ENCODE results near the gene MRPL2.

MRPL2 gene

DNA sequence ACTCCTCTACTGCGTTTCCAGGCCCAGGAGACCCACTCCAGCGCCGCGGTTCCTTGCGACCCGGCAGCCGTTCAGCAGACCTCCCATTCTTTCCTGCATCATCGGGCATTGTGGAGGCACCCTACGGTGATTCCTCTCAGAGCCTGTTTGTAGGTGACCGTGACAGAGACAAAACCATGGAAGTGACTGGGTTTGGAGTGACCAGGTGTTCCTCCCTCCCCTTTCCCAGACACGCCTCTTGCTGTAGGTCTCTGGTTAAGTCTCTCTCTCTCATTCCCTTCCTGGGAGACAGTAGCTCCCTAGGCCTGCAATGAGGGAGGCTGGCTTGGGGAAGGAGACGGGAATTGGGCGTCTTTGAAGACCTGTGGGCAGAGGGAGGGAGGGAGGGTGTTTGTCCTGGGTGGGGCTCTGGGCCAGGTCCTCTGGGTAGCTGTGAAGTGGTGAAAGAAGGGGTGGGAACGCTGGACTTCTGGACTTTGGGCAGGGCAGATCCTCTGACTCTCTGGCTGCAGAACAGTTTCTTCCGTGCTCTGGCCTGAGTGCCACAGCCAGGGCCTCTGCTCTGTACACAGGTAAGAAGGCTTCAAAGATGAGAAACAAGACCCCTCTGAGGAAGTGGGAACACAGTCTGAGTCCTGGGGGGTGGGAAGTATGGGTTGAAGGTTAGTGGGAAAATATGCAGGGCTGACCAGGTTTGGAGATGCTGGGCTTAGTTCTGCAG is 960 bp upstream of the MRPL2 start:
- Histone ChIP-seq H3K27ac (ENCODE audit: low read depth, low read length) (peak overlapping the region; percentile 45), H3K79me2 (ENCODE audit: control insufficient read depth, insufficient read depth, low read length) (peaks cover 13% of the 10 kb centered on the region), H3K9ac (ENCODE audit: low read length) (peak overlapping the region; percentile 78), H3K23ac (ENCODE audit: low read length) (no peak overlapping the region), H2BK5ac (ENCODE audit: low read length) (no peak overlapping the region), H4K5ac (ENCODE audit: low read length) (no peak overlapping the region), H3K79me1 (ENCODE audit: low read length) (peaks cover 17% of the 10 kb centered on the region), H3K56ac (ENCODE audit: low read length) (peak overlapping the region; percentile 95), H3K4me3 (ENCODE audit: low read length) (peak overlapping the region; percentile 89), H3K4me1 (ENCODE audit: control insufficient read depth, low read depth, low read length) (peaks cover 6% of the 10 kb centered on the region), H2BK120ac (ENCODE audit: low read depth, low read length) (no peak overlapping the region), H3K36me3 (ENCODE audit: control insufficient read depth, insufficient read depth, low read length) (no peaks in the 10 kb centered on the region), H3K4ac (ENCODE audit: low read depth, low read length) (no peak overlapping the region), H3K4me2 (ENCODE audit: low read length) (peak overlapping the region; percentile 33), H4K8ac (ENCODE audit: low read depth, low read length) (no peak overlapping the region), H3K27me3 (ENCODE audit: insufficient read depth, low read length, poor library complexity) (no peaks in the 10 kb centered on the region), H2AK5ac (ENCODE audit: low read length) (no peak overlapping the region), H3K18ac (ENCODE audit: low read length) (no peak overlapping the region), H2BK15ac (replicated peaks; ENCODE audit: low read depth) (no peak overlapping the region)
- WGBS (ENCODE audit: extremely low coverage, insufficient coverage, low lambda C conversion rate) = no CpG with 5 or more reads among the region's 15 CpGs
- peak; percentile 79 for DNase-seq

DNA sequence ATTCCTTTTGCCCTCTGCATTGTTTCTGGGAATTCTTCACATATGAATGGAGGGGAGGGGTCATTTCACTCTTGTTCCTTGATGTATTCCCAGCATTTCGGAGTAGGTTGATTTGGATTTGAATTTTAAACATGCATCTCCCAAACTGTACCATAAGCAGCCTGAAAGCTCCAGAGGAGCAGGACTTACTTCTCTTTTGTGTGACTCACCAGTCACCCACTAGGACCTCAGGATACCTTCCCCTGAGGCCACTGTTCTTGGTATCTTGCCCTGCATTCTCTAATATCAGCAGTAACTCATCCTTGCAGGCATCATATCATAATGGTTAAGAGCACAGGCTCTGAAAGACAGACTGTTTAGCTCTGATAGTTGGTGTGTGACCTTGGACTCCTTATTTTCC is 703 bp downstream of the MRPL2 start:
- H2AK5ac ChIP-seq (ENCODE audit: low read length) = peak overlapping the region; percentile 71
- peak overlapping the region; percentile 98 for H3K4me2 ChIP-seq (ENCODE audit: low read length)
- DNase-seq = no peak
- no CpG with 5 or more reads among the region's 1 CpG for WGBS (ENCODE audit: extremely low coverage, insufficient coverage, low lambda C conversion rate)
- H3K4ac ChIP-seq (ENCODE audit: low read depth, low read length) = no peak overlapping the region
- H3K27ac ChIP-seq (ENCODE audit: low read depth, low read length) = no peak overlapping the region
- no peak overlapping the region for H3K18ac ChIP-seq (ENCODE audit: low read length)
- no peaks in the 10 kb centered on the region for H3K36me3 ChIP-seq (ENCODE audit: control insufficient read depth, insufficient read depth, low read length)
- H3K56ac ChIP-seq (ENCODE audit: low read length) = peak overlapping the region; percentile 95
- no peak overlapping the region for H2BK5ac ChIP-seq (ENCODE audit: low read length)
- no peak overlapping the region for H2BK15ac ChIP-seq (replicated peaks; ENCODE audit: low read depth)
- no peak overlapping the region for H4K8ac ChIP-seq (ENCODE audit: low read depth, low read length)
- no peaks in the 10 kb centered on the region for H3K27me3 ChIP-seq (ENCODE audit: insufficient read depth, low read length, poor library complexity)
- peaks cover 6% of the 10 kb centered on the region for H3K4me1 ChIP-seq (ENCODE audit: control insufficient read depth, low read depth, low read length)
- H3K79me1 ChIP-seq (ENCODE audit: low read length) = peaks cover 17% of the 10 kb centered on the region
- H2BK120ac ChIP-seq (ENCODE audit: low read depth, low read length) = no peak overlapping the region
- H3K79me2 ChIP-seq (ENCODE audit: control insufficient read depth, insufficient read depth, low read length) = peaks cover 13% of the 10 kb centered on the region
- no peak overlapping the region for H4K5ac ChIP-seq (ENCODE audit: low read length)
- H3K23ac ChIP-seq (ENCODE audit: low read length) = no peak overlapping the region
- peak overlapping the region; percentile 92 for H3K9ac ChIP-seq (ENCODE audit: low read length)
- H3K4me3 ChIP-seq (ENCODE audit: low read length) = peak overlapping the region; percentile 97

DNA sequence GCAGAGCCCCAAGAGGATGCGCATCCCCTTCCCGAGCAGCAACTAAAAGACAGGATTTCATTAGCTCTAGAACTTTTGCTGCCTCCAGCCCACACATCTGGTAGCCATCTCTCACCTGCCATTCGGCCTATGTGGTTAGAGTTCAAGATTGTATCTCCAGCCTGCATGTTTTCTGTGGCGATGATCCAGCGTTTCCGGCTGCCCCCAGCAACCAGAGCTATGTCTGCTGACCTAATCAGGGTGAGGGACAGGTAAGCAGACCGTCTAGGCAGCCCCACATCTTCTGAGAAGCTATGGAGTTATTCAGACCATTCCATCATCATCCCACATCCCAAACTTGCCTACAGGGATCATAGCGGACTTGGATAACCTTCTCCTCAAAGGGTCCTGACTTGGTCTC is 3.3 kb downstream of the MRPL2 start:
- no peak overlapping the region for H4K8ac ChIP-seq (ENCODE audit: low read depth, low read length)
- no peak overlapping the region for H3K4me3 ChIP-seq (ENCODE audit: low read length)
- H3K27ac ChIP-seq (ENCODE audit: low read depth, low read length) = no peak overlapping the region
- H2BK120ac ChIP-seq (ENCODE audit: low read depth, low read length) = no peak overlapping the region
- H3K23ac ChIP-seq (ENCODE audit: low read length) = no peak overlapping the region
- H2BK15ac ChIP-seq (replicated peaks; ENCODE audit: low read depth) = no peak overlapping the region
- peaks cover 16% of the 10 kb centered on the region for H3K79me2 ChIP-seq (ENCODE audit: control insufficient read depth, insufficient read depth, low read length)
- no peak overlapping the region for H2BK5ac ChIP-seq (ENCODE audit: low read length)
- H3K4me2 ChIP-seq (ENCODE audit: low read length) = no peak overlapping the region
- no peak overlapping the region for H3K56ac ChIP-seq (ENCODE audit: low read length)
- no peak overlapping the region for H3K18ac ChIP-seq (ENCODE audit: low read length)
- H2AK5ac ChIP-seq (ENCODE audit: low read length) = no peak overlapping the region
- no peak overlapping the region for H3K4ac ChIP-seq (ENCODE audit: low read depth, low read length)
- peaks cover 26% of the 10 kb centered on the region for H3K79me1 ChIP-seq (ENCODE audit: low read length)
- no CpG with 5 or more reads among the region's 8 CpGs for WGBS (ENCODE audit: extremely low coverage, insufficient coverage, low lambda C conversion rate)
- DNase-seq = no peak
- H3K27me3 ChIP-seq (ENCODE audit: insufficient read depth, low read length, poor library complexity) = no peaks in the 10 kb centered on the region
- no peak overlapping the region for H3K9ac ChIP-seq (ENCODE audit: low read length)
- H3K4me1 ChIP-seq (ENCODE audit: control insufficient read depth, low read depth, low read length) = peaks cover 10% of the 10 kb centered on the region
- H3K36me3 ChIP-seq (ENCODE audit: control insufficient read depth, insufficient read depth, low read length) = no peaks in the 10 kb centered on the region
- H4K5ac ChIP-seq (ENCODE audit: low read length) = no peak overlapping the region

DNA sequence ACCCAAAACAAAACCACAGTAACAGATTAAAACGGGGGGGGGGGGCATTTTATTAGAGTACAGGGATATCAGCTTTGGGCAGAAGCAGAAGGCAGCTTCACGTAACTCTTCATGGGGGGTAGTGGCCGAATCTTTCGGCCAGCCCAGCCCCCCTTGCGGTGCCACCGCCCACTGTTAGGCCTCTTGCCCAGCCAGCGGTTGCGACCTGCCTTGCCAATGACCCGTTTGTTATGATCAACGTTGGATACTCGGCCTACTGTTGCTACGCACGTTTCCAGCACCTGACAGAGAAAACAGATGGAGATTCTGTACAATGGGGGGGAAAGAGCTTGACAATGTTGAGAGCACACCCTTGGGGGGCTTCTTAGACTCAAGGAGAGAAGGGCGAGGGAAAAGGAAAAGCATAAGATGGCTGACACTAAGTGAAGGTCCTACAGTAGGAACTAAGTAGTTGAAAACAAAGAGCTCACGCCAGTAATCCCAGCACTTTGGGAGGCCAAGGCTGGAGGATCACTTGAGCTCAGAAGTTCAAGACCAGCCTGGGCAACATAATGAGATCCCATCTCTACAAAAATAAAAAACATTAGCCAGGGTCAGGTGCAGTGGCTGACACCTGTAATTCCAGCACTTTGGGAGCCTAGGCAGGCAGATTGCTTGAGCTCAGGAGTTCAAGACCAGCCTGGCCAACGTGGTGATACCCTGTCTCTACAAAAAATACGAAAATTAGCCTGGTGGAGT is 4.9 kb downstream of the MRPL2 start:
- H3K4me1 ChIP-seq (ENCODE audit: control insufficient read depth, low read depth, low read length) = peaks cover 8% of the 10 kb centered on the region
- H3K36me3 ChIP-seq (ENCODE audit: control insufficient read depth, insufficient read depth, low read length) = peaks cover 2% of the 10 kb centered on the region
- peaks cover 16% of the 10 kb centered on the region for H3K79me2 ChIP-seq (ENCODE audit: control insufficient read depth, insufficient read depth, low read length)
- H3K18ac ChIP-seq (ENCODE audit: low read length) = no peak overlapping the region
- no peak for DNase-seq
- no peak overlapping the region for H3K23ac ChIP-seq (ENCODE audit: low read length)
- H4K8ac ChIP-seq (ENCODE audit: low read depth, low read length) = no peak overlapping the region
- H3K79me1 ChIP-seq (ENCODE audit: low read length) = peaks cover 24% of the 10 kb centered on the region
- WGBS (ENCODE audit: extremely low coverage, insufficient coverage, low lambda C conversion rate) = no CpG with 5 or more reads among the region's 17 CpGs
- H3K27me3 ChIP-seq (ENCODE audit: insufficient read depth, low read length, poor library complexity) = no peaks in the 10 kb centered on the region
- no peak overlapping the region for H3K27ac ChIP-seq (ENCODE audit: low read depth, low read length)
- H3K4me2 ChIP-seq (ENCODE audit: low read length) = no peak overlapping the region
- H2AK5ac ChIP-seq (ENCODE audit: low read length) = no peak overlapping the region
- no peak overlapping the region for H2BK120ac ChIP-seq (ENCODE audit: low read depth, low read length)
- H3K56ac ChIP-seq (ENCODE audit: low read length) = no peak overlapping the region
- H2BK5ac ChIP-seq (ENCODE audit: low read length) = no peak overlapping the region
- peak overlapping the region; percentile 39 for H3K9ac ChIP-seq (ENCODE audit: low read length)
- H3K4me3 ChIP-seq (ENCODE audit: low read length) = no peak overlapping the region
- H2BK15ac ChIP-seq (replicated peaks; ENCODE audit: low read depth) = no peak overlapping the region
- no peak overlapping the region for H4K5ac ChIP-seq (ENCODE audit: low read length)
- no peak overlapping the region for H3K4ac ChIP-seq (ENCODE audit: low read depth, low read length)

DNA sequence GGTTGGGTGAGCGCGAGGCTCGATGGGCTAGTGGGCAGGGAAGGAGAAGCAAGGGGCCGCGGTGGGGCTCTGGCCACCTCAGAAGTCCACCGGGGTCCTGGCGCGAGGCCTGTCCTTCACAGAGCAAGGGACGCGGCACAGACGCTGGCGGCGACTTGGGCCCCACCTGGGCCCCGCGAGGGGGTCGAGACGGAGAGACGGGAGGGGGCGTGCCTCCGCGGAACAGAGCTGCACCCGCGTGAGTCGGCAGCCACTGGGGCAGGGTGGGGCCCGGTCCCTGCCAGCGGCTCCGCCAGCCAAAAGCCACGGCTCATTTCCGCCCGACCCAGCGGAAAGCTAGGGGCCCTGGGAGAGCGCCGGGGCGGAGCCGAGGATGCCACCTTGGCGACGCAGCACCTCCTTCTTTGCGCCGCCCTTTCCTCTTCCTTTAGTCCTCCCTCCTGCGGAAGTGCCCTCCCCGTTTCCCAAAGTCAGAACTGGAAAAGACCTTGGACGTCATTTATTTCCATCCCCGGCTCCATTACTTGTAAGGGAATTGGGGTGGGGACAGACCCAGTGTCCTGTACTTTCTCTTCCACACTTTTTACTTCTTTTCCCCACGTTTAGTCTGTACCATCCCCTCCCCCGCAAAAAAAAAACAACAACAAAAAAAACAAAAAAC is 5.6 kb downstream of the MRPL2 start, which contains the start of gene CUL7:
TSS of gene CUL7 (minus strand) at position 307 of the 661 bp plus-strand sequence. CDS start 1,063 bp downstream, outside the sequence.
- peak within 1 kb of the TSS; percentile 98 for H3K9ac ChIP-seq (ENCODE audit: low read length)
- H3K79me1 ChIP-seq (ENCODE audit: low read length) = peaks cover 21% of the 10 kb centered on the region
- no peak within 1 kb of the TSS for H2BK15ac ChIP-seq (replicated peaks; ENCODE audit: low read depth)
- H3K4me2 ChIP-seq (ENCODE audit: low read length) = peak within 1 kb of the TSS; percentile 89
- H3K27ac ChIP-seq (ENCODE audit: low read depth, low read length) = peak within 1 kb of the TSS; percentile 81
- peak within 1 kb of the TSS; percentile 83 for H3K23ac ChIP-seq (ENCODE audit: low read length)
- peak within 1 kb of the TSS; percentile 73 for H3K4me3 ChIP-seq (ENCODE audit: low read length)
- H2BK5ac ChIP-seq (ENCODE audit: low read length) = peak within 1 kb of the TSS; percentile 90
- H3K79me2 ChIP-seq (ENCODE audit: control insufficient read depth, insufficient read depth, low read length) = peaks cover 12% of the 10 kb centered on the region
- peak within 1 kb of the TSS; percentile 68 for H2AK5ac ChIP-seq (ENCODE audit: low read length)
- no peaks in the 10 kb centered on the region for H3K27me3 ChIP-seq (ENCODE audit: insufficient read depth, low read length, poor library complexity)
- no peak within 1 kb of the TSS for H4K5ac ChIP-seq (ENCODE audit: low read length)
- H3K4me1 ChIP-seq (ENCODE audit: control insufficient read depth, low read depth, low read length) = peaks cover 8% of the 10 kb centered on the region
- peak; percentile 96 for DNase-seq
- H3K18ac ChIP-seq (ENCODE audit: low read length) = peak within 1 kb of the TSS; percentile 54
- peak within 1 kb of the TSS; percentile 95 for H3K4ac ChIP-seq (ENCODE audit: low read depth, low read length)
- peaks cover 2% of the 10 kb centered on the region for H3K36me3 ChIP-seq (ENCODE audit: control insufficient read depth, insufficient read depth, low read length)
- WGBS (ENCODE audit: extremely low coverage, insufficient coverage, low lambda C conversion rate) = 100% methylated on average over 1 of the region's 45 CpGs
- H2BK120ac ChIP-seq (ENCODE audit: low read depth, low read length) = no peak within 1 kb of the TSS
- peak within 1 kb of the TSS; percentile 94 for H3K56ac ChIP-seq (ENCODE audit: low read length)
- H4K8ac ChIP-seq (ENCODE audit: low read depth, low read length) = no peak within 1 kb of the TSS
